ENCODE data around the gene RUNX2. TPM values are rescaled to one million over a fixed set of nuclear protein-coding genes. Genes with fewer than 3 reads are reported as not detected.

RUNX2 gene
- total RNA-seq, 1 experiment from 2014 or later = 3.8 TPM

GRCh38 chr6:45587229-45588060 is 259.3 kb downstream of the RUNX2 start:
- Histone ChIP-seq H3F3A (ENCODE audit: low read length, unreplicated experiment) (no peaks in the 10 kb centered on the region), H2AFZ (ENCODE audit: low read length) (no peak overlapping the region), H3K9ac (ENCODE audit: low read length) (peak overlapping the region; percentile 3; the same call in 1 of the 2 replicates), H3K9me3 (ENCODE audit: low read length) (no peaks in the 10 kb centered on the region), H3K79me2 (ENCODE audit: low read length) (no peaks in the 10 kb centered on the region), H3K4me2 (ENCODE audit: low read length) (peak overlapping the region; percentile 18), H4K20me1 (ENCODE audit: low read length) (no peaks in the 10 kb centered on the region), H3K9me2 (replicated peaks; ENCODE audit: low read length) (no peaks in the 10 kb centered on the region), H3K27ac (ENCODE audit: low read length) (peak overlapping the region; percentile 59), H3K4me1 (ENCODE audit: insufficient read depth, low read length) (peaks cover 61% of the 10 kb centered on the region), H3K4me3 (ENCODE audit: low read length) (no peak overlapping the region), H3K27me3 (ENCODE audit: low read length) (no peaks in the 10 kb centered on the region), H3K36me3 (ENCODE audit: low read depth, low read length) (no peaks in the 10 kb centered on the region)
- BruUV-seq (replicated peaks) = no TSS peak
- DNase-seq = no peak
- TF ChIP-seq EZH2 (IDR thresholded peaks at IDR 0.05; ENCODE audit: low read length, unreplicated experiment) (no peak), EZH2phosphoT487 (IDR thresholded peaks at IDR 0.05; ENCODE audit: borderline replicate concordance, low read length) (no peak), CTCF (conservative IDR thresholded peaks at IDR 0.05; ENCODE audit: low read depth, low read length) (no peak)
- CTCF ChIA-PET = no interaction called here
- intact Hi-C loops (cut with micrococcal nuclease) = no loop called here
- no peak for ATAC-seq
- POLR2A ChIA-PET (ENCODE audit: unreplicated experiment) = no interaction called here

GRCh38 chr6:45589367-45589766 is 261.2 kb downstream of the RUNX2 start:
- Histone ChIP-seq H3K9me2 (replicated peaks; ENCODE audit: low read length) (no peaks in the 10 kb centered on the region), H3K27me3 (ENCODE audit: low read length) (no peaks in the 10 kb centered on the region), H3K79me2 (ENCODE audit: low read length) (no peaks in the 10 kb centered on the region), H3K4me3 (ENCODE audit: low read length) (no peak overlapping the region), H4K20me1 (ENCODE audit: low read length) (no peaks in the 10 kb centered on the region), H3K4me2 (ENCODE audit: low read length) (peak overlapping the region; percentile 61), H3K4me1 (ENCODE audit: insufficient read depth, low read length) (peaks cover 68% of the 10 kb centered on the region), H3K9ac (ENCODE audit: low read length) (peak overlapping the region; percentile 78), H3K9me3 (ENCODE audit: low read length) (no peaks in the 10 kb centered on the region), H3K36me3 (ENCODE audit: low read depth, low read length) (no peaks in the 10 kb centered on the region), H3F3A (ENCODE audit: low read length, unreplicated experiment) (no peaks in the 10 kb centered on the region), H2AFZ (ENCODE audit: low read length) (no peak overlapping the region), H3K27ac (ENCODE audit: low read length) (peak overlapping the region; percentile 97)
- intact Hi-C loops (cut with micrococcal nuclease) = no loop called here
- no peak for TF ChIP-seq EZH2 (IDR thresholded peaks at IDR 0.05; ENCODE audit: low read length, unreplicated experiment)
- ChIA-PET POLR2A (ENCODE audit: unreplicated experiment) (no interaction called here), CTCF (no interaction called here)
- ATAC-seq = no peak
- peak; percentile 17 for DNase-seq
- no TSS peak for BruUV-seq (replicated peaks)

GRCh38 chr6:45590226-45590625 is 262.1 kb downstream of the RUNX2 start:
- H3K27ac ChIP-seq (ENCODE audit: low read length) = peak overlapping the region; percentile 97
- H3K9ac ChIP-seq (ENCODE audit: low read length) = peak overlapping the region; percentile 90
- peak overlapping the region; percentile 61 for H3K4me2 ChIP-seq (ENCODE audit: low read length)
- no peak for TF ChIP-seq CTCF (conservative IDR thresholded peaks at IDR 0.05; ENCODE audit: low read depth, low read length)
- no peak for TF ChIP-seq EZH2 (IDR thresholded peaks at IDR 0.05; ENCODE audit: low read length, unreplicated experiment)
- TF ChIP-seq EZH2phosphoT487 (IDR thresholded peaks at IDR 0.05; ENCODE audit: borderline replicate concordance, low read length) = no peak
- H3F3A ChIP-seq (ENCODE audit: low read length, unreplicated experiment) = no peaks in the 10 kb centered on the region
- DNase-seq = peak; percentile 93
- H3K9me3 ChIP-seq (ENCODE audit: low read length) = no peaks in the 10 kb centered on the region
- peak overlapping the region; percentile 22; the same call in 1 of the 2 replicates for H2AFZ ChIP-seq (ENCODE audit: low read length)
- intact Hi-C loops (cut with micrococcal nuclease) = loop anchor here (1.0 to 5.0 kb wide), 4 partner anchors 17 to 153 kb away; no protein-coding TSS in a partner anchor
- H3K27me3 ChIP-seq (ENCODE audit: low read length) = no peaks in the 10 kb centered on the region
- no peaks in the 10 kb centered on the region for H3K9me2 ChIP-seq (replicated peaks; ENCODE audit: low read length)
- H3K4me3 ChIP-seq (ENCODE audit: low read length) = no peak overlapping the region
- ATAC-seq = peak; percentile 93
- H3K79me2 ChIP-seq (ENCODE audit: low read length) = no peaks in the 10 kb centered on the region
- H3K36me3 ChIP-seq (ENCODE audit: low read depth, low read length) = no peaks in the 10 kb centered on the region
- POLR2A ChIA-PET (ENCODE audit: unreplicated experiment) = interaction anchor here (0.8 kb wide), 1 partner anchor 171 kb away, joined by 3 read pairs; no protein-coding TSS in a partner anchor
- CTCF ChIA-PET = interaction anchor here (0.6 to 1.1 kb wide), 2 partner anchors 115 to 124 kb away, joined by 3 to 4 read pairs; no protein-coding TSS in a partner anchor
- H4K20me1 ChIP-seq (ENCODE audit: low read length) = no peaks in the 10 kb centered on the region
- BruUV-seq (replicated peaks) = no TSS peak
- peaks cover 68% of the 10 kb centered on the region for H3K4me1 ChIP-seq (ENCODE audit: insufficient read depth, low read length)

Measured in PC-3 (cell line).